H7 (cell line): ENCODE results near the gene RNPEPL1. TPM values are rescaled to one million over a fixed set of nuclear protein-coding genes. Genes with fewer than 3 reads are reported as not detected.

Experiments used
- DNase-seq: peaks from one replicate; pipeline ENCODE4 v3.0.0; 2012
- H3K27me3 ChIP-seq: 2 replicates; pipeline ENCODE4 v1.6.0; 2011; ENCODE audit warnings: mild to moderate bottlenecking, low read length; ENCODE audit not compliant: control insufficient read depth, insufficient read depth
- H3K36me3 ChIP-seq: replicated peaks from 2 replicates; pipeline ENCODE4 v1.5.1; 2011; ENCODE audit warnings: low read length; ENCODE audit not compliant: control insufficient read depth, insufficient read depth
- H3K4me3 ChIP-seq: 2 replicates; pipeline ENCODE4 v1.5.1; 2011; ENCODE audit warnings: low read depth, mild to moderate bottlenecking, control low read depth, low read length, moderate library complexity; ENCODE audit not compliant: insufficient read depth
- total RNA-seq: library from RNA; depleted of rRNA; stranded (reverse); fragments of >200 nt; shearing (Covaris generic); gene quantifications from 2 replicates; pipeline ENCODE4 v1.2.3, GENCODE V29; 2014

Gene RNPEPL1
- total RNA-seq, 1 experiment from 2014 or later = 10.3 TPM

DNA sequence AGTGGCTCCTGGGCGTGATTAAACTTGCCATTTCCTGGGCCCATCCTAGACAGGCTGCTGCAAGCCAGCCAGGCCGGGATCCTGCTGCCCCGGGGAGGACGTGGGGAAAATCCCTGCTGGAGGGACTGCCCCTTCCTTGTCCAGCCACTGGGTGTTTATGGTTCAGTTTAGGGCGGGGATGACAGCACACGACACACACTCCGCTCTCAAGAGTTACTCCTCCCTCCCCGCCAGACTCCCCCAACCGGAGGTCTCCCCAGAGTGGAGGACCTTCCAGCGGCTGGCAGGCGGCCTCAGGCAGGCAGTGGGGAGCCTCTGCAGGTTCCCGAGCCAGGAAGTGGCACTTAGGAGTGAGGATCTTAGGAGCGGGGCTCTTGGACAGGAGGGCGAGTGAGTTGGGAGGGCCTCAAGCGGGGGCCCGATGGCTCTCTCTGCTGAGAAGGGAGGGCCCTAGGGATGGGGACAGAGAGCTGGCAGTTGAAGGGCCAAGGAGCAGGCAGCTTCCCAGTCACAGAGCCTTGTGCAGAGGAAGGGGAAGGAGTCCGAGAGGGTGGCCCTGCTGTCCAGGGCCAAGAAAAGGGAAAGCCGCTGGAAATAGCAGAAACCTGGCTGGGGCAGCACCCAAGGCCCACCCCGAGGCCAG lies 51.3 kb downstream of the RNPEPL1 start:
- H3K4me3 ChIP-seq = no peak overlapping the region
- no peaks in the 10 kb centered on the region for H3K36me3 ChIP-seq
- DNase-seq = peak; percentile 48
- H3K27me3 ChIP-seq = no peaks in the 10 kb centered on the region

DNA sequence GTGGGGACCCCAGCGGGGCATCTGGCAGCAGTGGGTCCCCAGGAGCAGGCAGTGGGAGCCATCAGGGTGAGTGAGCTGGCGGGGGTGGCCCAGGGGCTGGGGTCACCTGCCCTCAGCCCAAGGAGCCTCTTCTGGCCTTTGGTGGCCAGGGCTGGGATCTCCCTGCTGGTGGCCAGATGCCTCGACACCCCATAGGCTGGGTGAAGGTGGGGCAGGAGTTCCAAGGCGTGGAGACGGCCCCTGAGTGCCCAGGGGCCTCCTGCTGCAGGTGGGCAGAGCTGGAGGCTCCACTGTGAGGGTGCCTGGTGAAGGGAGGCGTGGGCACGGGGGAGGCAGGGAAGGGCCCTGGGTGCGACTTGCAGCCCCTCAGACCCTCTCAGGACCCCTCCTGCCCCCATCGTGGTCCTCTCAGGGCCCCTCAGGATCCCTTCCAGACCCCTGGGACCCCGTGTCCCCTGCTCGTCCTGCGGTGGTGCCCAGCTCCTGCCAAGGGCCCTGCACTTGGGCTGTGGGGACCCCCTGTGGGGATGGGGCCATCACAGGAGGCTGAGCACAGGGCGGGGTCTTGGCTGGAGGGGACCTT lies 52.0 kb downstream of the RNPEPL1 start:
- no peaks in the 10 kb centered on the region for H3K27me3 ChIP-seq
- no peak overlapping the region for H3K4me3 ChIP-seq
- peak; percentile 46 for DNase-seq
- H3K36me3 ChIP-seq = no peaks in the 10 kb centered on the region

DNA sequence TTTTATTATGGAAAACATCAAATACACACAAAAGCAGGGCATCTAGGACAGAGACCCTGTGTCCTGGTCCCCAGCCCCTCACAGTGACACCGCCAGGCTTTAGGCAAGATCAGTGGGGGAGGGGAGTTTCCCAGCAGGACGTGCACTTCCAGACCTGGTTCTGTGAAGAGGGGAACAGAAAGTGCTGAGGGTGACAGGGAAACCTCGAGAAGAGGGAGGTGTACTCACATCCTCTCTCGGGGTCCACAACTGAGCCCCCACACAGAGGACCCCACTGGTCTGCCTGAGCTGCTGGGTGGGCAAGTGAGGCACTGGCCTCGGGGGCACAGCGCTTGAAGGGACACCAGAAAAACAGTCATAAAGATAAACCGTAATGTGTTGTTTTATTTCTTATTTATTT lies 52.6 kb downstream of the RNPEPL1 start:
- Histone ChIP-seq H3K27me3 (no peaks in the 10 kb centered on the region), H3K36me3 (no peaks in the 10 kb centered on the region), H3K4me3 (no peak overlapping the region)
- peak; percentile 40 for DNase-seq

- DNase-seq = no peak
- no peaks in the 10 kb centered on the region for H3K36me3 ChIP-seq
- no peak overlapping the region for H3K4me3 ChIP-seq
- no peaks in the 10 kb centered on the region for H3K27me3 ChIP-seq
Measured at GRCh38 chr2:240622060-240622411, 53.8 kb downstream of the RNPEPL1 start.

DNA sequence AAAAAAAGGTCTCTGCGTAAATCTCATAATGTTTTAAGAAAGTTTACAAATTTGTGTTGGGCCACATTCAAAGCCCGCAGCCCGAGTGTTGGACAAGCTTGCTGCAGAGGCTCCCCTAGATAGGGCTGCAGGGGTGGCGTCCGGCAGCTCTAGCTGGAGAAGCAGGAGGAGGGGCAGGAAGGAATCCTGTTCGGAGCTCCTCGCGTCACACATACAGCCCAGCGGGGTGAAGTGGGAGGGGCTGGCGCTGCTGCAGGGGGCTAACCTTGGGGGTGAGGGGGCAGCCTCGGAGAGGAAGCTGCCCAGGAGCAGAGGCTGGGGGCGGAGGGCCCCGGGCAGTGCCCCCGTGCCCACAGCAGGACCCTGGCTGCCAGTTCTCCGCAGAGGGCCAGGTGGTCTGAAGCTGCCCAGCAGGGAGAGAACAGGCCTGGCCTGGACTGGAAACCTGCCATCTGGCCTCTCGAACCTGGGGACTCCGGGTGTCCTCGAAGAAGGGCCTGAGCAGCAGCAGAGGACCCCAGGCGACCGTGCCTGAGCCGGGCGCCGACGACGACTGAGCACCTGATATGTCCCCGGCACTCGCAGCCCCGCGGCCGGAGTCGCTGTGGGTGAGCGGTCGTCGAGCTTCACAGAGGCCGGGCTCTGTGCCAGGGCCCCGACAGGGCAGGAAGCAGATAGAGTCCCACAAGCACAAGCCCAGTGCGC lies 54.4 kb downstream of the RNPEPL1 start:
- Histone ChIP-seq H3K27me3 (no peaks in the 10 kb centered on the region), H3K4me3 (no peak overlapping the region), H3K36me3 (no peaks in the 10 kb centered on the region)
- peak; percentile 58 for DNase-seq

GRCh38 chr2:240623531-240624010 lies 55.3 kb downstream of the RNPEPL1 start:
- Histone ChIP-seq H3K4me3 (no peak overlapping the region), H3K36me3 (no peaks in the 10 kb centered on the region), H3K27me3 (no peaks in the 10 kb centered on the region)
- peak; percentile 62 for DNase-seq

GRCh38 chr2:240624011-240624949 lies 56.0 kb downstream of the RNPEPL1 start:
- Histone ChIP-seq H3K27me3 (no peaks in the 10 kb centered on the region), H3K4me3 (no peak overlapping the region), H3K36me3 (no peaks in the 10 kb centered on the region)
- peak; percentile 59 for DNase-seq

- H3K27me3 ChIP-seq = no peaks in the 10 kb centered on the region
- H3K36me3 ChIP-seq = no peaks in the 10 kb centered on the region
- DNase-seq = peak; percentile 74
- no peak within 1 kb of the TSS for H3K4me3 ChIP-seq
Measured at GRCh38 chr2:240624950-240625621, 56.8 kb downstream of the RNPEPL1 start, which contains the start of gene GPR35. Gene GPR35 (plus strand): TSS chr2:240625480. CDS start chr2:240629953, 4,473 bp downstream.

DNA sequence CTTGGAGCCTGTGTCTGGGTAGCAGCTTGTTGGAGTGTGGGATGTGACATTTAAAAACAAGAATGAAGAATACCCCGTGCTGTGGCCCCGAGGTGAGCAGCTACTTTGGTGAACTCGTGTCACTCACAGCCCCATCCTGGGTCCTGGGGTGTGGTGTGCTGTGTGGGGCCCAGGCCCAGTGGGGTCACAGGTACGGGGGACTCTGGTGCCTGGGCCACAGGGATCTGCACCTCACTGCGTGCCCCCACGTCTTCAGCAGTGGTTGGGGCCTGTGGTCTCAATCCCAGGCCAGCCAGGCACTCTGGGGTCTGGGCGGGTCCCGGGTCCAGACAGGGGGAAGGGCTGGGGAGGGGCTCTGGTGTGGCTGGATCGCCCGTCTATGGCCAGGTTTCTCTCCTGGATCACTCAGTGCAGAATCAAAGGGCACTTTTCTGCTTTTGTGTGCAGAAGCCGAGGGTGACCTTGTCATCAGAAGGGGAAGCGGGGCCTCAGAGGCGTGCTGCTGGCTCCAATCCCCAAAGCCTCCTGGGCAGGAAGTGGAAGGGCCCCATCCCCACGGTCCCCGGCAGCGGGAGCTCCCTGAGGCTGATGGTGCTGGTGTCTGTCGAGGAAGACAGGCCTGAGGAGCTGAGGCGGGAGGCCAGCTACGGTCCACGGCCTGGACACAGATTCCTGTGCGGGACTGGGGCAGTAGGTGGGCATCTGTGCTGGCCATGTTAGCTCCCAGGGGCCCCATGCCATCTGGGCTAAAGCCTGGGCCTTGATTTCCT lies 58.4 kb downstream of the RNPEPL1 start:
- no peaks in the 10 kb centered on the region for H3K36me3 ChIP-seq
- no peaks in the 10 kb centered on the region for H3K27me3 ChIP-seq
- H3K4me3 ChIP-seq = no peak overlapping the region
- peak; percentile 67 for DNase-seq

- DNase-seq = peak; percentile 50
- H3K27me3 ChIP-seq = no peaks in the 10 kb centered on the region
- H3K4me3 ChIP-seq = no peak overlapping the region
- no peaks in the 10 kb centered on the region for H3K36me3 ChIP-seq
Measured at GRCh38 chr2:240627736-240628506, 59.6 kb downstream of the RNPEPL1 start.

GRCh38 chr2:240628507-240628807 lies 60.2 kb downstream of the RNPEPL1 start:
- H3K36me3 ChIP-seq = no peaks in the 10 kb centered on the region
- DNase-seq = peak; percentile 46

GRCh38 chr2:240628808-240629618 lies 60.7 kb downstream of the RNPEPL1 start:
- Histone ChIP-seq H3K27me3 (no peaks in the 10 kb centered on the region), H3K36me3 (no peaks in the 10 kb centered on the region), H3K4me3 (no peak overlapping the region)
- DNase-seq = peak; percentile 70

More at GRCh38 chr2:240628507-240628807, 60.2 kb downstream of the RNPEPL1 start:
- H3K4me3 ChIP-seq = no peak overlapping the region
- H3K27me3 ChIP-seq = no peaks in the 10 kb centered on the region
